KMS-11 (cell line): ENCODE data around the gene CADPS2.

Source experiments
- H2AFZ ChIP-seq: fragments of 200-600 bp; sonication (generic); 2 replicates; pipeline ENCODE4 v1.6.1; 2016; ENCODE audit warnings: antibody characterized with exemption, mixed run types, low read depth
- H3K27ac ChIP-seq: fragments of 200-600 bp; sonication (generic); 2 replicates; pipeline ENCODE4 v1.6.1; 2016; ENCODE audit warnings: mild to moderate bottlenecking, mixed run types
- H3K27me3 ChIP-seq: fragments of 200-600 bp; sonication (generic); 2 replicates; pipeline ENCODE4 v1.6.1; 2017; ENCODE audit warnings: mild to moderate bottlenecking, low read depth, mixed run types, moderate library complexity; ENCODE audit not compliant: insufficient read depth
- H3K36me3 ChIP-seq: fragments of 200-600 bp; sonication (generic); 2 replicates; pipeline ENCODE4 v1.6.1; 2017; ENCODE audit warnings: mild to moderate bottlenecking, mixed run types; ENCODE audit not compliant: insufficient read depth
- H3K4me1 ChIP-seq: fragments of 200-600 bp; sonication (generic); 2 replicates; pipeline ENCODE4 v1.6.1; 2016; ENCODE audit warnings: mild to moderate bottlenecking, low read depth, mixed run types; ENCODE audit not compliant: poor library complexity, severe bottlenecking
- H3K4me2 ChIP-seq: fragments of 200-600 bp; sonication (generic); 2 replicates; pipeline ENCODE4 v1.7.0; 2016; ENCODE audit warnings: mild to moderate bottlenecking, mixed run types
- H3K4me3 ChIP-seq: fragments of 200-600 bp; sonication (generic); IDR thresholded peaks from 2 replicates; pipeline ENCODE4 v1.6.1; 2017; ENCODE audit warnings: low read depth, low read length, mixed read lengths; ENCODE audit not compliant: insufficient read depth
- H3K79me2 ChIP-seq: fragments of 200-600 bp; sonication (generic); 2 replicates; pipeline ENCODE4 v1.6.1; 2016; ENCODE audit warnings: low read depth, mixed run types; ENCODE audit not compliant: insufficient read depth
- H3K9ac ChIP-seq: fragments of 200-600 bp; sonication (generic); 2 replicates; pipeline ENCODE4 v1.6.1; 2016; ENCODE audit warnings: mild to moderate bottlenecking, mixed run types
- H4K20me1 ChIP-seq: fragments of 200-600 bp; sonication (generic); 2 replicates; pipeline ENCODE4 v1.6.1; 2016; ENCODE audit warnings: mild to moderate bottlenecking, mixed run types; ENCODE audit not compliant: insufficient read depth
- CTCF ChIP-seq: fragments of 200-600 bp; sonication (generic); conservative IDR thresholded peaks from 2 replicates; pipeline ENCODE4 v1.6.1; 2017; ENCODE audit warnings: low read depth, mild to moderate bottlenecking, antibody characterized with exemption, low read length, moderate library complexity, mixed read lengths

CADPS2 gene

GRCh38 chr7:122628651-122629411, 257.4 kb downstream of the CADPS2 start:
- Histone ChIP-seq H3K79me2 (no peaks in the 10 kb centered on the region), H3K9ac (no peak overlapping the region), H3K36me3 (no peaks in the 10 kb centered on the region), H3K4me2 (no peak overlapping the region), H3K27ac (no peak overlapping the region), H4K20me1 (no peaks in the 10 kb centered on the region), H2AFZ (no peak overlapping the region), H3K4me1 (peaks cover 11% of the 10 kb centered on the region), H3K4me3 (no peak overlapping the region), H3K27me3 (no peaks in the 10 kb centered on the region)
- no peak for TF ChIP-seq CTCF

GRCh38 chr7:122626785-122627184, 259.5 kb downstream of the CADPS2 start:
- no peaks in the 10 kb centered on the region for H4K20me1 ChIP-seq
- H3K9ac ChIP-seq = no peak overlapping the region
- H3K4me2 ChIP-seq = no peak overlapping the region
- no peak for TF ChIP-seq CTCF
- H3K4me3 ChIP-seq = no peak overlapping the region
- no peak overlapping the region for H2AFZ ChIP-seq
- peaks cover 11% of the 10 kb centered on the region for H3K4me1 ChIP-seq
- no peaks in the 10 kb centered on the region for H3K36me3 ChIP-seq
- H3K27me3 ChIP-seq = no peaks in the 10 kb centered on the region
- no peaks in the 10 kb centered on the region for H3K79me2 ChIP-seq
- H3K27ac ChIP-seq = no peak overlapping the region

GRCh38 chr7:122622682-122623081, 263.6 kb downstream of the CADPS2 start:
- Histone ChIP-seq H3K36me3 (no peaks in the 10 kb centered on the region), H3K4me3 (no peak overlapping the region), H3K27me3 (no peaks in the 10 kb centered on the region), H2AFZ (no peak overlapping the region), H3K4me2 (no peak overlapping the region), H4K20me1 (no peaks in the 10 kb centered on the region), H3K79me2 (no peaks in the 10 kb centered on the region), H3K4me1 (no peaks in the 10 kb centered on the region), H3K9ac (no peak overlapping the region), H3K27ac (no peak overlapping the region)
- TF ChIP-seq CTCF = no peak

GRCh38 chr7:122619664-122620063, 266.6 kb downstream of the CADPS2 start:
- Histone ChIP-seq H2AFZ (no peak overlapping the region), H3K9ac (no peak overlapping the region), H3K36me3 (no peaks in the 10 kb centered on the region), H3K27me3 (no peaks in the 10 kb centered on the region), H3K4me2 (no peak overlapping the region), H3K4me3 (no peak overlapping the region), H3K4me1 (no peaks in the 10 kb centered on the region), H3K27ac (no peak overlapping the region), H4K20me1 (no peaks in the 10 kb centered on the region), H3K79me2 (no peaks in the 10 kb centered on the region)
- no peak for TF ChIP-seq CTCF
